HepG2 (cell line): ENCODE results near the gene HHATL. TPM values are rescaled to one million over a fixed set of nuclear protein-coding genes. Genes with fewer than 3 reads are reported as not detected.
A peak's percentile ranks its signal among the peaks of the same experiment; 100 is the strongest.

Experiments
- ARNT2 ChIP-seq: sonication (generic); formaldehyde crosslinking; IDR thresholded peaks from 2 replicates; pipeline ENCODE4 v1.8.0; 2022; ENCODE audit warnings: mild to moderate bottlenecking, low read depth, missing genetic modification reagents, moderate library complexity
- BORCS8-MEF2B ChIP-seq: sonication (generic); formaldehyde crosslinking; IDR thresholded peaks from 2 replicates; pipeline ENCODE4 v1.8.0; 2022; ENCODE audit warnings: mild to moderate bottlenecking, missing genetic modification reagents
- CEBPB ChIP-seq: IDR thresholded peaks from 2 replicates; pipeline ENCODE4 v1.6.1; 2011; ENCODE audit warnings: low read depth, low read length, improper control_type of control experiment, borderline replicate concordance
- GRHL1 ChIP-seq: sonication (generic); formaldehyde crosslinking; conservative IDR thresholded peaks from 2 replicates; pipeline ENCODE4 v1.8.0; 2022; ENCODE audit warnings: missing genetic modification reagents
- GTF3A ChIP-seq: sonication (generic); formaldehyde crosslinking; conservative IDR thresholded peaks from 2 replicates; pipeline ENCODE4 v1.4.0; 2020; ENCODE audit warnings: mild to moderate bottlenecking, missing genetic modification reagents
- JARID2 ChIP-seq: sonication (generic); formaldehyde crosslinking; IDR thresholded peaks from 2 replicates; pipeline ENCODE4 v1.8.1; 2023; ENCODE audit warnings: missing genetic modification reagents, inconsistent platforms; ENCODE audit not compliant: insufficient replicate concordance
- LRRFIP1 ChIP-seq: sonication (generic); formaldehyde crosslinking; conservative IDR thresholded peaks from 2 replicates; pipeline ENCODE4 v1.4.0; 2020; ENCODE audit warnings: missing genetic modification reagents
- MED8 ChIP-seq: sonication (generic); formaldehyde crosslinking; IDR thresholded peaks from 2 replicates; pipeline ENCODE4 v1.8.1; 2023; ENCODE audit warnings: mild to moderate bottlenecking, missing genetic modification reagents; ENCODE audit not compliant: insufficient replicate concordance
- REPIN1 ChIP-seq: sonication (generic); formaldehyde crosslinking; IDR thresholded peaks from 2 replicates; pipeline ENCODE4 v1.8.0; 2022; ENCODE audit warnings: missing genetic modification reagents, low read depth, mild to moderate bottlenecking, borderline replicate concordance
- SSRP1 ChIP-seq: IDR thresholded peaks from 2 replicates; pipeline ENCODE4 v1.6.1; 2016; ENCODE audit warnings: control low read depth
- TBP ChIP-seq: sonication (generic); formaldehyde crosslinking; IDR thresholded peaks from 2 replicates; pipeline ENCODE4 v1.5.0; 2020; ENCODE audit warnings: missing genetic modification reagents
- ZNF12 ChIP-seq: sonication (generic); formaldehyde crosslinking; IDR thresholded peaks from 2 replicates; pipeline ENCODE4 v1.5.0; 2020; ENCODE audit warnings: missing genetic modification reagents
- ZNF292 ChIP-seq: sonication (generic); formaldehyde crosslinking; IDR thresholded peaks from 2 replicates; pipeline ENCODE4 v1.8.1; 2022; ENCODE audit warnings: mild to moderate bottlenecking, low read depth, missing genetic modification reagents, borderline replicate concordance
- ZNF326 ChIP-seq: sonication (generic); formaldehyde crosslinking; IDR thresholded peaks from 2 replicates; pipeline ENCODE4 v1.4.0; 2020; ENCODE audit warnings: missing genetic modification reagents, borderline replicate concordance
- ZNF430 ChIP-seq: sonication (generic); formaldehyde crosslinking; IDR thresholded peaks from 2 replicates; pipeline ENCODE4 v1.9.0; 2021; ENCODE audit warnings: mild to moderate bottlenecking, missing genetic modification reagents
- ZNF431 ChIP-seq: sonication (generic); formaldehyde crosslinking; IDR thresholded peaks from 2 replicates; pipeline ENCODE4 v1.9.0; 2022; ENCODE audit warnings: missing genetic modification reagents, low read depth, mild to moderate bottlenecking, borderline replicate concordance
- ZNF552 ChIP-seq: sonication (generic); formaldehyde crosslinking; IDR thresholded peaks from 2 replicates; pipeline ENCODE4 v1.9.0; 2022; ENCODE audit warnings: missing genetic modification reagents, mild to moderate bottlenecking, borderline replicate concordance
- ZNF777 ChIP-seq: sonication (generic); formaldehyde crosslinking; IDR thresholded peaks from 2 replicates; pipeline ENCODE4 v1.4.0; 2020; ENCODE audit warnings: missing genetic modification reagents
- ZNF83 ChIP-seq: sonication (generic); formaldehyde crosslinking; IDR thresholded peaks from 2 replicates; pipeline ENCODE4 v1.4.0; 2020; ENCODE audit warnings: missing genetic modification reagents, mild to moderate bottlenecking, borderline replicate concordance
- ZNF878 ChIP-seq: sonication (generic); formaldehyde crosslinking; IDR thresholded peaks from 2 replicates; pipeline ENCODE4 v1.8.1; 2023; ENCODE audit warnings: mild to moderate bottlenecking, missing genetic modification reagents, moderate library complexity
- ZXDC ChIP-seq: sonication (generic); formaldehyde crosslinking; IDR thresholded peaks from 2 replicates; pipeline ENCODE4 v1.5.0; 2020; ENCODE audit warnings: mild to moderate bottlenecking, missing genetic modification reagents
- polyA plus RNA-seq, 8 experiments: library from polyadenylated mRNA; depleted of rRNA in 3 of 8; stranded (reverse) in 7 of 8; unstranded in 1 of 8; fragments of >200 nt; fragmentation: Illumina TruSeq in 4 of 8; extraction: Trizol in 4 of 8; gene quantifications; 2 replicates each; pipeline versions ENCODE4 v1.2.1 to v1.2.3, GENCODE V29; 2011 to 2016; ENCODE audit warnings: low read depth in 4 of 8, missing spikeins in 1 of 8, mixed read lengths in 1 of 8; ENCODE audit not compliant: insufficient read depth in 1 of 8
- total RNA-seq, 5 experiments: library from RNA; depleted of rRNA; stranded (reverse); fragments of >200 nt; fragmentation: Illumina TruSeq; extraction: Trizol; gene quantifications; 2 replicates each; pipeline ENCODE4 v1.2.3, GENCODE V29; 2016; ENCODE audit warnings: low read depth in 1 of 5

Gene HHATL
- total and polyA plus RNA-seq, 2 of the 13 experiments (the other 11 are each of a cell fraction or from before 2014, with no cell fraction given): 0.26 TPM; not detected in 1

GRCh38 chr3:42732829-42733459 is 30.3 kb upstream of the HHATL start (continued):
- TF ChIP-seq GRHL1 (CRISPR knock-in tag) (no peak), REPIN1 (CRISPR knock-in tag) (no peak; the same call in 1 of the 2 replicates), MED8 (no peak), BORCS8-MEF2B (CRISPR knock-in tag) (peak; percentile 61; the same call in 1 of the 2 replicates), CEBPB (0 out of 2 replicates have a peak, but pooled peaks have one; percentile 8), ZNF12 (no peak), ZNF777 (CRISPR knock-in tag) (no peak), TBP (no peak), ZNF430 (CRISPR knock-in tag) (0 out of 2 replicates have a peak, but pooled peaks have one; percentile 15), ARNT2 (CRISPR knock-in tag) (no peak; the same call in 1 of the 2 replicates), GTF3A (no peak), SSRP1 (CRISPR knock-in tag) (peak; percentile 71; the same call in 1 of the 2 replicates), JARID2 (CRISPR knock-in tag) (no peak), LRRFIP1 (CRISPR knock-in tag) (no peak), ZNF552 (CRISPR knock-in tag) (no peak), ZXDC (CRISPR knock-in tag) (peak; percentile 89; the same call in 1 of the 2 replicates), ZNF292 (CRISPR knock-in tag) (peak; percentile 54; the same call in 1 of the 2 replicates), ZNF431 (no peak), ZNF326 (CRISPR knock-in tag) (no peak), ZNF878 (CRISPR knock-in tag) (no peak), ZNF83 (CRISPR knock-in tag) (0 out of 2 replicates have a peak, but pooled peaks have one; percentile 16)
